B cell (primary cell): ENCODE results near the gene FXYD1. TPM values are rescaled to one million over a fixed set of nuclear protein-coding genes. Genes with fewer than 3 reads are reported as not detected.
A peak's percentile ranks its signal among the peaks of the same experiment; 100 is the strongest.

Experiments used
- ATAC-seq: fragments of 200-7000 bp; cut with Tn5 transposase; one replicate; pipeline ENCODE4 v1.10.0; 2021; ENCODE audit warnings: low read depth, mild to moderate bottlenecking, moderate number of reproducible peaks, moderate library complexity
- CTCF ChIA-PET: fragments of 350-600 bp; sonication (Branson Sonifier 250); formaldehyde crosslinking; loops from one replicate; lab custom pipeline; 2021; ENCODE audit warnings: antibody characterized with exemption, inconsistent platforms; lab: Charles Lee
- POLR2A ChIA-PET: fragments of 350-600 bp; sonication (Branson Sonifier 250); formaldehyde crosslinking; loops from one replicate; lab custom pipeline; 2021; ENCODE audit warnings: antibody characterized with exemption; lab: Charles Lee
- DNase-seq: peaks from one replicate; pipeline ENCODE4 v3.0.0; 2013
- H2AFZ ChIP-seq: 2 replicates; pipeline ENCODE4 v1.6.1; 2012; ENCODE audit warnings: mild to moderate bottlenecking, low read depth, low read length; ENCODE audit not compliant: insufficient read depth, poor library complexity, severe bottlenecking
- H3K27ac ChIP-seq, 2 donors: 1 replicate in 1 of 2; 2 replicates in 1 of 2; pipeline ENCODE4 v1.5.1; 2012 to 2013; ENCODE audit warnings: low read length in 2 of 2, mild to moderate bottlenecking in 2 of 2, moderate library complexity in 1 of 2
- H3K27me3 ChIP-seq, 4 experiments: fragments of 200-600 bp in 1 of 4; sonication (generic) in 1 of 4; replicated peaks in 1 of 4; 1 replicate in 2 of 4; 2 replicates in 2 of 4; pipeline versions ENCODE4 v1.6.1 to v1.7.0; 2013 to 2016; ENCODE audit warnings: low read length in 3 of 4, mild to moderate bottlenecking in 2 of 4, mixed read lengths in 1 of 4, moderate library complexity in 1 of 4; ENCODE audit not compliant: insufficient read depth in 4 of 4, control insufficient read depth in 3 of 4; ENCODE audit errors: control extremely low read depth in 1 of 4
- H3K36me3 ChIP-seq, 2 experiments: replicated peaks in 1 of 2; 1 replicate in 1 of 2; 2 replicates in 1 of 2; pipeline versions ENCODE4 v1.6.1 to v1.7.1; 2013; ENCODE audit warnings: low read length in 1 of 2; ENCODE audit not compliant: insufficient read depth in 2 of 2, control insufficient read depth in 1 of 2; ENCODE audit errors: control extremely low read depth in 1 of 2, extremely low read depth in 1 of 2
- H3K4me1 ChIP-seq, 2 donors: fragments of 200-600 bp in 1 of 2; sonication (generic) in 1 of 2; 1 replicate in 1 of 2; 2 replicates in 1 of 2; pipeline versions ENCODE4 v1.5.1 to v1.6.1; 2013 to 2017; ENCODE audit warnings: low read length in 2 of 2; ENCODE audit not compliant: control insufficient read depth in 2 of 2, insufficient read depth in 2 of 2
- H3K4me2 ChIP-seq: replicated peaks from 2 replicates; pipeline ENCODE3; 2012; ENCODE audit warnings: mild to moderate bottlenecking, low read depth, low read length; ENCODE audit not compliant: poor library complexity, severe bottlenecking
- H3K4me3 ChIP-seq, 5 experiments: fragments of 200-600 bp in 1 of 5; sonication (generic) in 1 of 5; 1 replicate in 3 of 5; 2 replicates in 2 of 5; pipeline versions ENCODE4 v1.5.1 to v1.7.0; 2011 to 2016; ENCODE audit warnings: low read length in 4 of 5, mild to moderate bottlenecking in 4 of 5, low read depth in 2 of 5, control low read depth in 1 of 5, moderate library complexity in 1 of 5; ENCODE audit not compliant: insufficient read depth in 1 of 5; ENCODE audit errors: control extremely low read depth in 1 of 5, extremely low read depth in 1 of 5
- H3K79me2 ChIP-seq: fragments of 200-600 bp; sonication (generic); one replicate; pipeline ENCODE4 v1.6.0; 2016; ENCODE audit warnings: low read length; ENCODE audit not compliant: control insufficient read depth, insufficient read depth
- H3K9ac ChIP-seq: fragments of 200-600 bp; sonication (generic); 2 replicates; pipeline ENCODE4 v1.6.1; 2017; ENCODE audit warnings: mild to moderate bottlenecking, low read length, moderate library complexity
- H3K9me3 ChIP-seq, 3 donors: one replicate each; pipeline versions ENCODE4 v1.6.1 to v1.7.1; 2013; ENCODE audit warnings: low read length in 2 of 3; ENCODE audit not compliant: control insufficient read depth in 2 of 3, insufficient read depth in 1 of 3; ENCODE audit errors: control extremely low read depth in 1 of 3
- H4K20me1 ChIP-seq: 2 replicates; pipeline ENCODE4 v1.6.0; 2012; ENCODE audit warnings: mild to moderate bottlenecking, low read length; ENCODE audit not compliant: insufficient read depth, control insufficient read depth, poor library complexity, severe bottlenecking
- H3K27ac Mint-ChIP-seq: one replicate; pipeline ENCODE4 v1.8.0; 2021; ENCODE audit warnings: mixed read lengths
- H3K27me3 Mint-ChIP-seq: one replicate; pipeline ENCODE4 v1.8.0; 2021; ENCODE audit warnings: mixed read lengths
- H3K4me1 Mint-ChIP-seq: one replicate; pipeline ENCODE4 v1.8.0; 2021; ENCODE audit warnings: mixed read lengths
- H3K4me3 Mint-ChIP-seq: one replicate; pipeline ENCODE4 v1.8.0; 2021; ENCODE audit warnings: mixed read lengths
- H3K9me3 Mint-ChIP-seq: one replicate; pipeline ENCODE4 v1.8.0; 2022; ENCODE audit warnings: mixed read lengths; ENCODE audit not compliant: insufficient read depth
- EZH2 ChIP-seq: IDR thresholded peaks from 2 replicates; pipeline ENCODE4 v1.6.1; 2012; ENCODE audit warnings: borderline replicate concordance, low read depth, mild to moderate bottlenecking, moderate library complexity, low read length; ENCODE audit not compliant: insufficient read depth, poor library complexity, severe bottlenecking
- WGBS: methylation state at CpG from one replicate; pipeline ENCODE4 v1.1.5; 2013; ENCODE audit warnings: missing lambda C conversion rate; ENCODE audit not compliant: insufficient coverage; 5-methylcytosine and 5-hydroxymethylcytosine counted together
- intact Hi-C: fragments of 100-400 bp; cut with micrococcal nuclease; formaldehyde crosslinking; loops from one replicate; pipeline ENCODE4 v1.10.0; 2022
- polyA plus RNA-seq: library from polyadenylated mRNA; depleted of rRNA; stranded (reverse); fragments of >200 nt; gene quantifications from 2 replicates; pipeline ENCODE4 v1.2.3, GENCODE V29; 2012
- total RNA-seq, 2 donors: library from RNA; stranded (reverse); fragments of 120-200 nt in 1 of 2; gene quantifications; 1 replicate in 1 of 2; 2 replicates in 1 of 2; pipeline versions ENCODE4 v1.2.3 to v1.2.4, GENCODE V29; 2013 to 2022
- TF ChIP-seq, protein P1 (sequence below): fragments of 200-600 bp; IDR thresholded peaks from one replicate; pipeline ENCODE4 v1.8.0; 2022; ENCODE audit warnings: antibody characterized with exemption, mild to moderate bottlenecking

The FXYD1 gene
- total and polyA plus RNA-seq, 2 donors (not counting 1 experiment from before 2014, with no cell fraction given): 3.1 to 4.7 TPM

GRCh38 chr19:35114353-35115176 is 24.1 kb upstream of the FXYD1 start:
- H3K27me3 ChIP-seq: peaks cover 0 to 26% (median 2%) of the 10 kb centered on the region in 4 experiments
- WGBS: 14% methylated on average over 18 of the region's 23 CpGs
- intact Hi-C loops: loop anchor here (1.0 to 2.0 kb wide), 4 partner anchors 21 to 103 kb away; partner anchors contain the start of gene LGI4
- H3K27me3 Mint-ChIP-seq: peaks cover 7% of the 10 kb centered on the region
- peak overlapping the region; percentile 66 for H3K4me2 ChIP-seq
- DNase-seq (peak; percentile 80), ATAC-seq (peak; percentile 92)
- no peaks in the 10 kb centered on the region for H3K36me3 ChIP-seq
- H3K4me1 ChIP-seq: peaks cover 7 to 9% of the 10 kb centered on the region in 2 donors
- peaks cover 0 to 4% (median 0%) of the 10 kb centered on the region in 3 donors for H3K9me3 ChIP-seq
- H3K27ac ChIP-seq: no peak overlapping the region
- no peaks in the 10 kb centered on the region for H3K9me3 Mint-ChIP-seq
- H3K27ac Mint-ChIP-seq: peak overlapping the region; percentile 46
- CTCF ChIA-PET: interaction anchor here (0.8 to 4.5 kb wide), 12 partner anchors 8 to 380 kb away, joined by 3 to 31 read pairs (median 4); partner anchors contain the start of gene LGI4
- peak overlapping the region; percentile 27 for H2AFZ ChIP-seq
- no peaks in the 10 kb centered on the region for H4K20me1 ChIP-seq
- no peak overlapping the region for H3K9ac ChIP-seq
- POLR2A ChIA-PET: no interaction called here
- peaks cover 8% of the 10 kb centered on the region for H3K4me1 Mint-ChIP-seq
- no peak for TF ChIP-seq EZH2
- TF ChIP-seq, protein P1, sequence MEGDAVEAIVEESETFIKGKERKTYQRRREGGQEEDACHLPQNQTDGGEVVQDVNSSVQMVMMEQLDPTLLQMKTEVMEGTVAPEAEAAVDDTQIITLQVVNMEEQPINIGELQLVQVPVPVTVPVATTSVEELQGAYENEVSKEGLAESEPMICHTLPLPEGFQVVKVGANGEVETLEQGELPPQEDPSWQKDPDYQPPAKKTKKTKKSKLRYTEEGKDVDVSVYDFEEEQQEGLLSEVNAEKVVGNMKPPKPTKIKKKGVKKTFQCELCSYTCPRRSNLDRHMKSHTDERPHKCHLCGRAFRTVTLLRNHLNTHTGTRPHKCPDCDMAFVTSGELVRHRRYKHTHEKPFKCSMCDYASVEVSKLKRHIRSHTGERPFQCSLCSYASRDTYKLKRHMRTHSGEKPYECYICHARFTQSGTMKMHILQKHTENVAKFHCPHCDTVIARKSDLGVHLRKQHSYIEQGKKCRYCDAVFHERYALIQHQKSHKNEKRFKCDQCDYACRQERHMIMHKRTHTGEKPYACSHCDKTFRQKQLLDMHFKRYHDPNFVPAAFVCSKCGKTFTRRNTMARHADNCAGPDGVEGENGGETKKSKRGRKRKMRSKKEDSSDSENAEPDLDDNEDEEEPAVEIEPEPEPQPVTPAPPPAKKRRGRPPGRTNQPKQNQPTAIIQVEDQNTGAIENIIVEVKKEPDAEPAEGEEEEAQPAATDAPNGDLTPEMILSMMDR: peak; percentile 91
- peak overlapping the region in 1 of 5 experiments; percentile 24 for H3K4me3 ChIP-seq
- H3K4me3 Mint-ChIP-seq: peak overlapping the region; percentile 44
- H3K79me2 ChIP-seq: no peaks in the 10 kb centered on the region
